LNCaP clone FGC (cell line): ENCODE data around the gene CNN3.

Experiments used
- DNase-seq: peaks from one replicate; pipeline ENCODE4 v3.0.0-alpha.2; 2011; ENCODE audit warnings: low read depth
- H3K4me3 ChIP-seq: 2 replicates; pipeline ENCODE4 v1.5.1; 2011; ENCODE audit warnings: mild to moderate bottlenecking, low read depth, low read length, control low read depth
- CTCF ChIP-seq: IDR thresholded peaks from 2 replicates; pipeline ENCODE4 v1.5.1; 2012; ENCODE audit warnings: mild to moderate bottlenecking; ENCODE audit not compliant: control insufficient read depth, insufficient read depth; ENCODE audit errors: extremely low read depth

CNN3 gene

GRCh38 chr1:94966033-94966432, 39.1 kb upstream of the CNN3 start:
- no peak overlapping the region for H3K4me3 ChIP-seq
- no peak for DNase-seq
- TF ChIP-seq CTCF, result no peak

GRCh38 chr1:94963864-94964263, 37.0 kb upstream of the CNN3 start:
- H3K4me3 ChIP-seq, result no peak overlapping the region
- DNase-seq, result no peak
- TF ChIP-seq CTCF, result no peak

GRCh38 chr1:94962409-94963265, 35.7 kb upstream of the CNN3 start:
- DNase-seq, result peak; percentile 18

GRCh38 chr1:94961988-94962387, 35.1 kb upstream of the CNN3 start:
- no peak overlapping the region for H3K4me3 ChIP-seq

More at GRCh38 chr1:94962409-94963265, 35.7 kb upstream of the CNN3 start:
- H3K4me3 ChIP-seq, result peak overlapping the region; percentile 19
- TF ChIP-seq CTCF, result no peak

GRCh38 chr1:94961582-94961981, 34.7 kb upstream of the CNN3 start:
- TF ChIP-seq CTCF, result no peak
- no peak overlapping the region for H3K4me3 ChIP-seq
- DNase-seq, result no peak

More at GRCh38 chr1:94961988-94962387, 35.1 kb upstream of the CNN3 start:
- no peak for TF ChIP-seq CTCF
- DNase-seq, result no peak

GRCh38 chr1:94958081-94958480, 31.2 kb upstream of the CNN3 start:
- H3K4me3 ChIP-seq, result no peak overlapping the region
- DNase-seq, result no peak
- no peak for TF ChIP-seq CTCF
